NK-92 (cell line): ENCODE data around the gene HRC.
"Not testable (repeated sequence)": the region's sequence is repeated elsewhere in the genome, so short reads cannot be mapped to it uniquely, and the experiment has no call there.

Experiments
- DNase-seq: peaks from one replicate; lab custom pipeline; 2025; ENCODE audit not compliant: unreplicated experiment; lab: John Stamatoyannopoulos, UW

The HRC gene

DNA sequence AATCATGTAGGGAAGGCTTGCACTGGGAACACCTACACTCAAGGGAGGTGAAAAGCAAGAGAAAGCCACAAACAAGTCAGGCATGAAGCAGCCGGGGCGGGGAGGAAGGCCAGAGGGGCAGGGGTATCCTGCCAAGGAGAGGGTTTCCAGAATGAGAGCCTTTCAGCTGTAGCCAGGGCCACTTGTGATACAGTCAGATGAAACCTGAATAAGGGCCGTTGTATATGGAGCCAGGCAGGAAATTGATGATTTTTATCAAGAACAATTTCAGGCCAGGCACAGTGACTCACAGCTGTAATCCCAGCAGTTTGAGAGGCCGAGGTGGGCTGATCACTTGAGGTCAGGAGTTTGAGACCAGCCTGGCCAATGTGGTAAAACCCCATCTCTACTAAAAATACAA lies 6.8 kb upstream of the HRC start:
- no peak for DNase-seq

- no peak for DNase-seq
Measured at GRCh38 chr19:49160450-49161189, 5.4 kb upstream of the HRC start.

GRCh38 chr19:49157445-49158224 lies 2.4 kb upstream of the HRC start, which contains the start of gene TRPM4:
TRPM4 (plus strand) TSS chr19:49157792; CDS start chr19:49157867, 75 bp downstream.
- DNase-seq = no peak

- no peak for DNase-seq
Measured at GRCh38 chr19:49155820-49156346, 687 bp upstream of the HRC start.

- no peak for DNase-seq
Measured at GRCh38 chr19:49154279-49154678, 917 bp downstream of the HRC start.

- DNase-seq = no peak
Measured at GRCh38 chr19:49153167-49153809, 1.9 kb downstream of the HRC start.

DNA sequence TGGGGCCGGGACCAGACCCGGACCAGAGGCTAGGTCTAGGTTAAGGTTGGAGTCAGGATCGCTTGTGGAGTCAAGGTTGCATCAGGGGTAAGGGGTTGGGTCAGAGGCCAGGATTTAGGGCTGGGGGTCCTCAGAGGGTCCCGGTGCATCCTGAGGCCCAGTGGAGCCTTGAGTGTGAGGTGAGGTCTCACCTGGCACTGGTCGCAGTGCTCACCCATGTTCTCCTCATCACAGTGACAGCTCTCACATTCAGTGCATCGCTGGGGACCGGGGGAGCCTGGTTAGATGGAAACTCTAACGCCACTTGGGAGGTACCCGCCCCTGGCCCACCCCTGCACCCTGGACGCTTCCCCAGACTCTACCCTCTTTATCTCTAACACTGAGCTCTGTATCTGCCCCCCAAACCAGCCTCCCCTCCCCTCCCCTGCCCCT lies 3.1 kb downstream of the HRC start:
- no peak for DNase-seq

- no peak for DNase-seq
Measured at GRCh38 chr19:49151267-49152118, 3.7 kb downstream of the HRC start.

DNA sequence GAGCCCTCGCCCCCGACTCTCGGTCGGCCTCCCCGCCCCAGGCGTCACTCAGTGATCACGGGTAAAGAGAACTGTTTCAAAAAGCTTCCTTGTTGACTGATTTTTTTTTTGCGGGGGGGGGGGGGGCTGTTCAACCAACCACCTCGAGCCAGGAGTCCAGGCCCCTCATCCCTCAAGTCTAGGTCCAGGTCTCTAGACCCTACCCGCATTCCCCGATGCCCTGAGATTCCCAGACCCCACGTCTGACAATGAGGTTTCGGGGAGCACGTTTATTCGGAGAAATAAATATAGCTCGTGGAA lies 4.3 kb downstream of the HRC start:
- no peak for DNase-seq

GRCh38 chr19:49150106-49150943 lies 4.9 kb downstream of the HRC start:
- no peak for DNase-seq

DNA sequence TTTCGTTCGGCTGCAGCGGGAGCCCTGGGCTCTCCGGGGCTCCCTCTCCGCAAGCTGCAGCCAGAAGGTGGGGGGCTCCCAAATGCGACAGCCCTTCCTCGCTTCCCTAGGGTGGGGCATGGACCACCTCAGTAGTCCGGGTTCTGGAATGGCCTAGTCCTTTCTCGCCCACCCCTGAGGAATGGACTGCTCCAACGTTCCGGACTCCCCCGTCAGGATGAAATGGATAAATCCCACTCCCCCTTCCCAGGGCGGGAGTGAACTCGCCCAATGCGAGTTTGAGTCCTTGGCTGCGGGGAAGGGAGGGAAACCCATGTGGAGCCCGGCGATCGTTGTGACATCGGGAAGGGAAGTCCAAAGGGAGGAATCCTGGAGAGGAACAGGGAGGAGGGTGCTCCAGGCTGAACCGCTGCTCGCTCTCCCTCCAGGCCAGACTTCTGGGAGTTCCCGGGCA lies 5.5 kb downstream of the HRC start:
- no peak for DNase-seq

GRCh38 chr19:49148784-49149651 lies 6.2 kb downstream of the HRC start:
- DNase-seq = no peak

DNA sequence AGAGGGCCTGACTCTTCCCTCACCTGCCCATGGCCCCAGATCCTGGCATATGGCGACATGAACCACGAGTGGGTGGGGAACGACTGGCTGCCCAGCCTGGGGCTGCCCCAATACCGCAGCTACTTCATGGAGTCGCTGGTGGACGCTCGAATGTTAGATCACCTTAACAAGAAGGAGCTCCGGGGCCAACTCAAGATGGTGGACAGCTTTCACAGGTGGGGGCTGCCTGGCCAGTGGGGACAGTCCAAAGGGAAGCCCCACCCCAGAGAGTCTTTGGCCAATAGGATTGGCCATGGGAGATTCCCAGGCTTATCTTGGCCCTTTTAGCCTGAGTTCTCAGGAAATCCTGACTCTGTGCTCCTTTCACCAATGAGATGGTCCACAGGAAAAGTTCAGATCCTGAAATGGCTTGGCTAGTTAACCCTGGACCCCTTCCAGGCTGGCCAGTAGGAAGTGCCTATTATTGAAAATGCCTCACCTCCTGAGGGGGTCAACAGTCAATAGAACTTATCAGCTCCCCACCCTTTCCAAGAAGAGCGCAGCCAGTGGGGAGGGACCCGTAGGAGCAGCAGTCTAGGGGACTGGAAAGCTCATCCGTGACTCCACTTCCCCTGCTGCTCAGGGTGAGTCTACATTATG lies 7.0 kb downstream of the HRC start:
- DNase-seq = no peak

DNA sequence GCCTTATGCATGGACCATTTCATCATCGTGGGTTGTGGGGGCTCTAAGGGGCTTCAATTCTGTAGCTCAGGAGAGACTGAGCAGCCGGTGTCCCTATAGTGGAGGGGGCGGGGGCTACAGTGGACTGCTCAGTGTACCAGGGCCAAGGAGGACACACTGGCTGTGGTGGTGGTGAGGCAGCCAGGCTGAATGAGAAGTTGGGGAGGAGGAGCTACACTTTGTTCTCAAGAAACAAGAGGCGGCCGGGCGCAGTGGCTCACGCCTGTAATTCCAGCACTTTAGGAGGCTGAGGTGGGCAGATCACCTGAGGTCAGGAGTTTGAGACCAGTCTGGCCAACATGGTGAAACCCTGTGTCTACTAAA lies 8.8 kb downstream of the HRC start:
- not testable (repeated sequence) for DNase-seq

GRCh38 chr19:49145573-49146407 lies 9.4 kb downstream of the HRC start:
- no peak for DNase-seq

GRCh38 chr19:49142866-49143335 lies 12.3 kb downstream of the HRC start:
- DNase-seq = no peak

DNA sequence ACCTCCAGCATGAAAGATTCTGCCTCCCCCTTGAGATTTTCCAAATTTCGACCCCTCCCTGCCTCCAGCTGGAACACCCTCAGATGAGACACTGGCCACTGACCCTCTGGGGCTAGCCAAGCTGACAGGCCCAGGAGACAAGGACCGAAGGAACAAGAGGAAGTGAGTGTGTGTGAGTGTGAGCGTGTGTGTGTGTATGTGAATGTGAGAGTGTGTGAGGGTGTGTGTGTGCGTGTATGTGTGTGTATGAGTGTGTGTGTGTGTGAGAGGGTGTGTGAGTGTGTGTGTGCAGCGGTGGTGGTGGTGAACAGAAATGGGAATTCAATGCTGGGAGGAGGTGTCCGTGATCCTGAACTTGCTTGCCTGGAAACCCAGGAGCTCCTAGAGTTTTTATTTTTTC lies 13.8 kb downstream of the HRC start:
- no peak for DNase-seq

GRCh38 chr19:49140951-49141350 lies 14.2 kb downstream of the HRC start:
- no peak for DNase-seq
